Dedifferentiated amniotic fluid mesenchymal stem cell (primary cell): ENCODE data around the gene UNC13B.
A peak's percentile ranks its signal among the peaks of the same experiment; 100 is the strongest.
"Not testable (repeated sequence)": the region's sequence is repeated elsewhere in the genome, so short reads cannot be mapped to it uniquely, and the experiment has no call there.

Experiments used
- DNase-seq: peaks from one replicate; pipeline ENCODE4 v3.0.0-alpha.2; 2016; ENCODE audit errors: extremely low spot score

The UNC13B gene

GRCh38 chr9:35226651-35227050, 64.8 kb downstream of the UNC13B start:
- DNase-seq = no peak

GRCh38 chr9:35227284-35227683, 65.5 kb downstream of the UNC13B start:
- no peak for DNase-seq

DNA sequence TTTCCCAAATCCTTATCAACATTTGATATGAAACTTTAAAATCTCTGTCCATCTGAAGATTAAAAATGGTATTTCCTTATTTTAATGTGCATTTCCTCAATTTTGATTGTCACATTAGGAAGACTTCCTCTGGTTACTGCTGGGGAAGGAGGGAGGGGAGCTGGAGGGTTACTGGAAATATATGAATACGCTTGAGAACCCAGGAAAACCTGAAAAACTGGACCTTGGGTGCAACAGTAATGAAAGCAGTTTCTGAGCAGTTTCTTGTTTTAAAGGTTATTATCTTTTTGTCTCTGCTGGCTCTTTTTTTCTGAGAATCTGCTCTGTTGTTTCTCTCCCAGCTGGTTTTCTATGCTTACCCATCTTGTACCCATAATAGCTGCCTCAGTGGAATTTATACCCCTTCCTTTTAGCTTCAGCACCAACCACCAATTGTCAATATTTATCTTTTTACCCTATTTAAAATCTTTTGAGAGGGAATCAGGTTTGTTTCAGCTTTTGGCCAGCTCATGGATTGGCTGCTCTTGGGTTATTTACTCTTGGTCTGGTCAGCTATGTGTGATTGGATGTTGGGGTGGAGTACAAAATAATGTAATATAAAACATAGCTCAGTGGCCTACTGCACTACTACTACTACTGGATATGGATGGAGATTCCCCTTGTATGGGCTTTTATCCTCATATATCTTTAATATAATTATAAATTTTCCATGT, 67.4 kb downstream of the UNC13B start:
- DNase-seq = no peak

DNA sequence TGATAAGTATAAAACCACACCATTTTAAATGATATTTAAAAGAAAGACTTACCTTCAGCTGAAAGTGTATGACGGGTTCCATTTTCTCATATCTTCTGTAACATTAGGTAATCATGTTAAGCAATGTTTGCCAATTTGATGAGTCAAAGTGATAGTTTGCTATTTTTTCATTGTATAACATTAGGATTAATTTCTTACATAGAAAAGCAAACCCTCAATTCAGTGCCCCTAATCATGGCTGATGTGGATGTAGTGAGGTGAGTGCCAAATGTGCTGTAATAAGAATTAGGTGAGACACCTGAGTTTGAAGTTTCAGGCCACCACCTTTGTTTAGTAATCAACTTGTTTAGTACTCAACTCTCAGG, 68.0 kb downstream of the UNC13B start:
- no peak for DNase-seq

DNA sequence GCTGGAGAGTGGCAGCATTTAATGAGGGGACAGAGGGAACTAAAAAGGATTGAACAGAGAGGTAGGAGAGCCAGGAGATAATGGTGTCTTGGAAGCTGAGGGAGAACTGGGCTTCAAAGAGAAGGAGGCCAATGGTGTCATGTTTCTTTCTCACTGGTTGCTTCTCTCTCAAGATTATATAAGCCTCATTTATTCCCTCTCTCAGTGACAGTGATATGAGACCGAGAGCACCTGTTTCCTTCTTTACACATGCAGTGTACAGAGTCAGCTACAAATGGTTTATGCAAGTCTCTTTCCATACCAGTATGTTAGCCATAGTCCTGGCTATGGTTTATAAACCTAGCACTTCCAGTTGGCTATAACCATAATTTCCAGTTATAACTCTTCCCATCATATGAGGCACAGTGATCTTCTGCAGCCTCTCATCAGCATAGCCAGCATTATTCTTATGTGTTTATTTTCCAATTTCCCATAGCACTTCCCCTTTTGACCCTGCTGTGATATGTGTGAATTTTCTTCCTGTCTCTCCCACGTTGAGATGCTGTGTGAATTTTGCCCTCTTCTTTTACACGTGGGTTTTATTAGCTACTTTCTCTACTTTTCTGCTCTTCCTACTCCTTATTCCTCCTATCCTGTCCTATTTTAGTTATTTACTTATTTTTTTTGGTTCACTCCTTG, 71.2 kb downstream of the UNC13B start:
- no peak for DNase-seq

DNA sequence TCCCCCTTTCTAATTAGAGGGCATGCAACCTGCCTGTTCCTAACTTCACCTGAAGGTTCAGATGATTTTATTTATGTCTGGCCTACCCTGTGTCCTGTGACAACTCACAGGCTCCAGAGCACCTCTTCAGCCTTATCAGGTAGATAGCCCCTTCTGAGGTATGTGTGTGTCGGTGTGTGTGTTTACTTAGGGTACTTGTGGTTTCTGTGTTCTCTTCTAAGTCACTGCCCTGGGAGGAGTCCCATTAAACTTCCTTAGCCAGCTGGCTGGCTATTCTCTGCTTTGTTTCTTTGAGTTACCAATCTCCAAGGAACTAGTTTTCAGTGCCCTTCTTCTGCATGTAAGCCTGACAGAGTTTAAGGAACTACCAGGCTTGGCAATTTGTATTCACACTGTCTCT, 74.9 kb downstream of the UNC13B start:
- DNase-seq = no peak

DNA sequence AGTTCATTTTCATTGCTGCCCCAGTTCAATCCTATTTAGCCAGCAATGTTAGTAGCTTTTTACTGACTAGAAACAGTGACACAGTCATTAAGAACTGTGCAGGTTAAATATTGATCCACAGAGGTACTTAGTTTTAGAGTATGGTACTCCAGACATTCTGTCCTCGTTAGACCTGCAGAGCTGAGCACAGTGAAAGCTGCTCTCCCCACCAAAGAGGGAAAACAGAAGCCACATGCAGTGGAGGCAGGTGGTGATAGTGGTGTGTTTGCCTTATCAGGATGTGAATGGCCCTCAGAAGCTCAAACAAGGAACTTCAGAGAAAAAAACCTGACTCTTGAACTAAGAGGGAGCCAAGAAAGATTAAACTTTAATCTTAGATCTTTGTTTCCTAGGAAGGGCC, 75.5 kb downstream of the UNC13B start:
- no peak for DNase-seq

DNA sequence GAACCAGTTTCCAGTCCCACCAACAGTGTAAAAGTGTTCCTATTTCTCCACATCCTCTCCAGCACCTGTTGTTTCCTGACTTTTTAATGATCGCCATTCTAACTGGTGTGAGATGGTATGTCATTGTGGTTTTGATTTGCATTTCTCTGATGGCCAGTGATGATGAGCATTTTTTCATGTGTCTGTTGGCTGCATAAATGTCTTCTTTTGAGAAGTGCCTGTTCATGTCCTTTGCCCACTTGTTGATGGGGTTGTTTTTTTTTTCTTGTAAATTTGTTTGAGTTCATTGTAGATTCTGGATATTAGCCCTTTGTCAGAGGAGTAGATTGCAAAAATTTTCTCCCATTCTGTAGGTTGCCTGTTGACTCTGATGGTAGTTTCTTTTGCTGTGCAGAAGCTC, 84.1 kb downstream of the UNC13B start:
- DNase-seq = not testable (repeated sequence)

DNA sequence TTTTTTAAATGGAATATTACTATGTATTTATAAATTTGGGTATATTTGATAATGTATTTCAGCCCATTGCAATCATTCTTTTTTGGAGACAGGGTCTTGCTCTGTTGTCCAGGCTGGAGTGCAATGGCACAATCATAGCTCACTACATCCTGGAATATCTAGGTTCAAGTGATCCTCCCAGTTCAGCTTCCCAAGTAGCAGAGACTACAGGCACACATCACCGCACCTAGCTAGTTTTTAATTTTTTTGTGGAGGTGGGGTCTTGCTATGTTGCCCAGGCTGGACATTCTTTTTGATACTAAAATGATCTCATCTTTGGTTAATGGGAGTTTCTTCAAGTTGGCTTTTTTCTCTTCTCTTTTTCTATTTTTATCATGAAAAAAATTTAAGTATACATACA, 91.3 kb downstream of the UNC13B start:
- no peak for DNase-seq

DNA sequence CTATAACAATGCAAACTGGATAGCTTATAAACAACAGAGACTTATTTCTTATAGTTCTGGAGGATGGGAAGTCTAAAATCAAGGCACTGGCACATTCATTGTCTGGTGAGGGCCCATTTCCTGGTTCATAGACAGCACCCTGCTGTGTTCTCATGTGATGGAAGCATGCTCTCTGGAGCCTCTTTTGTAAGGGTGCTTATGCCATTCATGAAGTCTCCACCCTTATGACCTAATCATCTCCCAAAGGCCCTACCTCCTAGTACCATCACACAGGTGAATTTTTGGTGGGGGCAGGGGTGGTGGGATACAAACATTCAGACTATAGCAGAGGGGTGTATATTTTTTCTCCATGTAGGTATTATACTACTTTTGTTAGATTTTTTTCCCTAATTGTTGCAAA, 92.4 kb downstream of the UNC13B start:
- no peak for DNase-seq

- DNase-seq = no peak
These were observed 93.4 kb downstream of the UNC13B start for GRCh38 chr9:35254984-35255857.

GRCh38 chr9:35257986-35258659, 96.3 kb downstream of the UNC13B start:
- DNase-seq = no peak

- peak; percentile 79 for DNase-seq
These were observed 97.1 kb downstream of the UNC13B start for GRCh38 chr9:35258660-35259474.

DNA sequence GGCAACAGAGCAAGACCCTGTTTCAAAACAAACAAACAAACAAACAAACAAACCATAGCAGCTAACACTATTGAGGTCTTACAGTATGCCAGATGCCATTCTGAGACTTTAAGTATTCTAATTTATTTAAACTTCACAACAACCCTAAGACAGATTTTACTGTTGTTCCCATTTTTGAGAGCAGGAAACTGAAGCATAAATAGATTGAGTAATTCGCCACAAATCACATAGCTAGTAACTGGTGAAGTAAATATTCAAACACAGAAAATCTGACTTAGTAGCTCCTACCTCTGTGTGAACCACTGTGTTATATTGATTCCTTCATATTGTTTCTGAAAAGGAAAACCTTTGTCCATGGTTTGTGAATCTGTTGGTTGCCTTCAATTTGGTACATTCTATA, 98.4 kb downstream of the UNC13B start:
- DNase-seq = no peak

DNA sequence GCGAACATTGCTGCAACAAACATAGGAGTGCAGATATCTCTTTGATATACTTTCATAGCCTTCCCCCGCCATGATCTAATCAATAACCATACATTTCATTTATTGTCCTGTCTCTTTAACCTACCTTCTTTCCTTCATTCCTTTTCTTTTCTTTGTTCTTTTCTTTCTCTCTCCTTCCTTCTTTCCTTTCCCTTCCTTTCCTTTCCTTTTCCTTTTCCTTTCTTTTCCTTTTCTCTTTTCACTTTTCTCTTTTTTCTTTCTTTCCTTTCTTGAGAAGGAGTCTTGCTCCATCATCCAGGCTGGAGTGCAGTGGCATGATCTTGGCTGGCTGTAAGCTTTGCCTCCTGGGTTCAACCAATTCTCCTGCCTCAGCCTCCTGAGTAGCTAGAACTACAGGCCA, 100.3 kb downstream of the UNC13B start:
- no peak for DNase-seq

GRCh38 chr9:35267710-35268109, 105.9 kb downstream of the UNC13B start:
- DNase-seq = no peak

- no peak for DNase-seq
These were observed 108.1 kb downstream of the UNC13B start for GRCh38 chr9:35269919-35270318.

DNA sequence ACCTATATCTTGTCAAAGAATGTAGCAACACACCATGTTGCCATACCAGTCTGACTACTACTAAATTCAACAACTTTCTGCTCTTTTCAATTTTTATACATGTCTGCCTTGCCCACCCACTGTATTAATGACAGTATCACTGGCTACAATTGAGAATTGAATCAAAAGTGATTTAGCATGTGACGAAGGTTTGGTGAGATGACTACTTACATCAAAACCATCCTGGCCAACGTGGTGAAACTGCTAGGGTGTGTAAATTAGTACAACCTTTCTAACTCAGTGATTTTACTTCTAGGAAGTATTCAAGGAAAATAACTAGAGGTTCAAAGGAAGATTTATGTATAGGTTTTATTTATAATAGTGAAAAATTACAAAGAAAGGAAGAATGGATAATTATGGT, 109.8 kb downstream of the UNC13B start:
- DNase-seq = no peak

GRCh38 chr9:35272989-35273388, 111.2 kb downstream of the UNC13B start:
- no peak for DNase-seq

DNA sequence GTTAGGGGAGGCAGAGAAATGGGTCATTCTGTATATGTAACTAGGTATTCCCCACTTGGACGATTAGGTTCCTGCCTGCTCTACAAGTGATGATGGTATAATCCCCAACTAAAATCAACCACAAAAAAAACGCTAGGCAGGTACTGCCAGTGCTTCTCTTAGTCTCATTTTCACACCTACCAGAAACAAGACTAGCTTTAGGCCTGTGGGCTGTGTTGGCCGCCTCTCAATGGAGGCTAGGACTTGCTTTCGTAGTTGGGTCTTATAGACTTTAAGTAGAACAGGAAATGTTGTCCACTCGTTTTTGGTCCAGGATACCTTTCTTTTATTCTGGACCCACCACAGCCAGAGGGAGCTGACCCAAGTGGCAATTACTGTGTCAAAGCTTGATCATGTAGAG, 111.8 kb downstream of the UNC13B start:
- DNase-seq = no peak

GRCh38 chr9:35274993-35275392, 113.2 kb downstream of the UNC13B start:
- DNase-seq = no peak
